Mononuclear cell (primary cell): ENCODE data around the gene STK32B. TPM values are rescaled to one million over a fixed set of nuclear protein-coding genes. Genes with fewer than 3 reads are reported as not detected.

Experiments used
- H3K27me3 ChIP-seq: 2 replicates; pipeline ENCODE4 v1.6.0; 2011; ENCODE audit warnings: low read length, control low read depth; ENCODE audit not compliant: insufficient read depth
- H3K4me1 ChIP-seq: 2 replicates; pipeline ENCODE4 v1.5.1; 2011; ENCODE audit warnings: mild to moderate bottlenecking, low read length, control low read depth; ENCODE audit not compliant: insufficient read depth
- H3K4me3 ChIP-seq: 2 replicates; pipeline ENCODE4 v1.5.1; 2011; ENCODE audit warnings: mild to moderate bottlenecking, low read length, moderate library complexity
- H3K9me3 ChIP-seq: 2 replicates; pipeline ENCODE4 v1.5.1; 2011; ENCODE audit warnings: low read depth, mild to moderate bottlenecking, control low read depth, low read length
- total RNA-seq: library from RNA; depleted of rRNA; stranded (reverse); fragments of >200 nt; gene quantifications from one replicate; pipeline ENCODE4 v1.2.3, GENCODE V29; 2012

Gene STK32B
- total RNA-seq, 1 donor = 0.63 TPM

DNA sequence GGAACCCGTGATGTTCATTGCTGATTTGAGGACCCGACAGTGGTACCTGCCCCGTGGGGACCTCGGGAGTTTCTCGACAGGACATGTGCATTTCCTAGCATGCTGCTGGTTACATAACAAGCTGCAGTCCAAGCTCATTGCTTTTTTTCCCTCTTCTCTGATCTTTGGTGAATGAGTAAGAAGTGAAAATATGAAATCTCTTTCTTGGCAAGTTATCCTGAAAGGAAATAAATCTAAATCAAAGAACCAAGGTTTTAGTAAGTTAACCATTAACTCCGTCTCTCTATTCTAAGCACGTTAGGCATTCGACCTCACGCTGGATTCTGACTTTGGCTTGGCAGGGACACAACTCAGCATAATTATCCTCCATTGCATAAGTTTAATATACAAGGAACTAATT lies 86.6 kb downstream of the STK32B start:
- Histone ChIP-seq H3K4me1 (no peaks in the 10 kb centered on the region), H3K27me3 (no peaks in the 10 kb centered on the region), H3K9me3 (no peaks in the 10 kb centered on the region), H3K4me3 (no peak overlapping the region)

DNA sequence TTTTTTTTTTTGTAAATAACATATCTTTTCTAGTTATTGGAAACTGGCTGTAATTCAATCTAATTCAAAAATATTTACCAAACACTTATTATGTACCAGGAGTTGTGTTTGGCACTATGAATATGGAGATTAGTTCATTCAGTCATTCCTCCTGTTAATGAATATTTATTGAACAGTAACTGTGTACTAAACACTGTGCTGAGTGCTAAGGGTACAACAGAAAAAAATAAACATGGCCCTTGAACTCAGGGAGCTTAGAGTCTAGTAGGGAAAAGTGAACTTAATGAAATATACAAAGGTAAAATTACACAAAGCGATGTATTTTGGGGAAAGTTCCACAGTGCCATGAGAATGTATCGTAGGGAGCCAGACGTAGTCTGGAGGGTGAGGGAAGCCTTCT lies 87.1 kb downstream of the STK32B start:
- no peaks in the 10 kb centered on the region for H3K4me1 ChIP-seq
- no peaks in the 10 kb centered on the region for H3K9me3 ChIP-seq
- H3K27me3 ChIP-seq = no peaks in the 10 kb centered on the region
- no peak overlapping the region for H3K4me3 ChIP-seq

DNA sequence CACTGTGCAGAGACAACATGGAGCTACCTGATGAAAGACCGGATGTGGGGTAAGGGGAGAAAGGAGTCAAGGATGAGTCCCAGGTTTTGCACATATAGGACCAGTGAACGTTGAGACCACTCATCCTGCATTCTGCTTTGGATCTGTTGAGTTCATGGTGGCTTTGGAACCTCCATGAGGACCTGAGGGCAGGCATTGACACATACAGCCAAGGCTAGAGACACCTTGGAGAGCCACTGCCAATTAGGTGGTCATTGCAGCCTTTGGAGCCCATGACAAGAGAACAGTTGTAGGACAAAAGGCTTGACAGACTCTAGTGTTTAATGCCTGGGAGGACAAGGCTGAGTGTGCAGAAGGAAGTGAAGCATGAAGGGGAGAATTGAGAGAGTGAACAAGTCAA lies 87.9 kb downstream of the STK32B start:
- Histone ChIP-seq H3K27me3 (no peaks in the 10 kb centered on the region), H3K9me3 (no peaks in the 10 kb centered on the region), H3K4me1 (no peaks in the 10 kb centered on the region), H3K4me3 (no peak overlapping the region)

DNA sequence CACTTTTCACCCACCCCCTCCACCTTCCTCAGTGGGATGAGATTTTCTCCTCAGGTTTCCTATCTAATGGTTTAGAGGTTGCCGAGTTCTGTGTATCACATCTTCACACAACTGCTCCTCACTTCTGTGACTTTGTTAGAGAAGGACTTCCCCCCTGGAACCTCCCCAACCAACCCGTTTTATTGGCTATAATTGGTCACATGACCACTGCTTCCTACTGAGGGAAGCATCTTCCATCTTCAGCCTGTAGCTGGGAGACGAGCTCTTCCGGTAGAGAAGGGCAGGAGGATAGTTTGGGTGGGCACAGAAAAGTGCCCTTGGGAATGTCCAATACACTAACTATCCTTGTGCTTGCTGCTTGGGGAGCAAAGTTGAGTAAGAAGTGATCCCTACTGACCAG lies 90.5 kb downstream of the STK32B start:
- Histone ChIP-seq H3K9me3 (no peaks in the 10 kb centered on the region), H3K4me1 (no peaks in the 10 kb centered on the region), H3K4me3 (no peak overlapping the region), H3K27me3 (no peaks in the 10 kb centered on the region)

DNA sequence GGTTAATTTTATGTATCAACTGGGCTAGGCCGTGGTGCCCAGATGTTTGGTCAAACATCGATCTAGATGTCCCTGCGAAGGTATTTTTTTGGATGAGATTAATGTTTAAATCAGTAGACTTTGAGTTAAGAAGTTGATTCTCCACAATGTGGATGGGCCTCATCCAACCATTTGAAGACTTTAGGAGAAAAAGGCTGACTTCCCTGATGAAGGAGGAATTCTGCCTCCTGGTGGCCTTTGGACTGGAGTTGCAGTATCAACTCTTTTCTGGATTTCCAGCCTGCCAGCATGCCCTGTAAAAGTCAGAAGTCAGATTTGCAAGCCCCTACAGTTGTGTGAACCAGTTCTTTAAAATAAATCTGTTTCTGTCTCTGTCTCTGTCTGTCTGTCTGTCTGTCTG lies 91.4 kb downstream of the STK32B start:
- no peaks in the 10 kb centered on the region for H3K27me3 ChIP-seq
- H3K4me3 ChIP-seq = no peak overlapping the region
- H3K9me3 ChIP-seq = no peaks in the 10 kb centered on the region
- no peaks in the 10 kb centered on the region for H3K4me1 ChIP-seq

DNA sequence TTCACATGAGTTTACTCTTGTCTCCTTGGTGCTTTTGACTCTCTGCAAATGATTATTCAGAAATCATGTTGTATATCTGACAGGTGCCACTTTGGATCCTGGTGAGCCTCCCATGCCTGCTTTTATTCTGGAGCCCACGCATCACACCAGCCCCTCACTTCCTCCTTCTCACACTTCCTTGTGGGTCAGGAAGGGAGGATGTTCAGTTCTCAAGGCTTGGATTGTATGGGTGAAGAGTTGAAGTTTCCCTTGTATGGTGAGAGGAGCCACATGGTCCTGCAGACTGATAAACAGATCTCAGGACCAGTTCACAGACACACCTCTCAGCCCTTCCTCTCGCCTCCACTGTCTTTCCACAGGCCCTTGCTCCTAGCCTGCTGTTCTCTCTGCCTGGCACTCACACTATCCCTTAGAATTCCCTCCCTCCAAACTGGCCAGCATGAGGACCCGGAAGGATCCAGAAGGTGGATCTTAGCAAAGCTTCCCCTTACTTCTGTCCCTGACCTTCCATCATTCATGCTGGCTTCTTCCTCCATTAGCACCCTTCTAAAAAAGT lies 92.1 kb downstream of the STK32B start:
- no peak overlapping the region for H3K4me3 ChIP-seq

DNA sequence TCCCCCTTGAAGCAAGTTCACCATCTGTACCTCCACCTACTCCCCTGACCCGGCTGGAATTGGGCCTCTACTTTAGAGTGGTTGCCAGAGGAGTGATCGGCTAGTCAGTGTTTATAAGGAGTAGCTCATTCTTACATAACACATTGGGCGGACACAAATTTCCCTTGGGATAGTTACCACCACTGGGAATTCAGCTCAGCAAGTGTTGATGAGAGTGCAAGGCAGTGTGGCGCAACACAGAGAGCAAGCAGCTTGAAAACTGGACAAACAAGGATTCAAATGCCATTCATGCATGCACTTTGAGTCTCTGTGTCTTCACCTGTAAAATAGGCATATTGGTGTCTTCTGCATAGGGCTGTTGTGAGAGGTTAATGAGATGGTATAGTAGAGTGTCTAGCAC lies 92.7 kb downstream of the STK32B start:
- H3K4me1 ChIP-seq = no peaks in the 10 kb centered on the region
- H3K27me3 ChIP-seq = no peaks in the 10 kb centered on the region
- no peak overlapping the region for H3K4me3 ChIP-seq
- H3K9me3 ChIP-seq = no peaks in the 10 kb centered on the region

More for the DNA sequence above, 92.1 kb downstream of the STK32B start:
- Histone ChIP-seq H3K4me1 (no peaks in the 10 kb centered on the region), H3K9me3 (no peaks in the 10 kb centered on the region), H3K27me3 (no peaks in the 10 kb centered on the region)

DNA sequence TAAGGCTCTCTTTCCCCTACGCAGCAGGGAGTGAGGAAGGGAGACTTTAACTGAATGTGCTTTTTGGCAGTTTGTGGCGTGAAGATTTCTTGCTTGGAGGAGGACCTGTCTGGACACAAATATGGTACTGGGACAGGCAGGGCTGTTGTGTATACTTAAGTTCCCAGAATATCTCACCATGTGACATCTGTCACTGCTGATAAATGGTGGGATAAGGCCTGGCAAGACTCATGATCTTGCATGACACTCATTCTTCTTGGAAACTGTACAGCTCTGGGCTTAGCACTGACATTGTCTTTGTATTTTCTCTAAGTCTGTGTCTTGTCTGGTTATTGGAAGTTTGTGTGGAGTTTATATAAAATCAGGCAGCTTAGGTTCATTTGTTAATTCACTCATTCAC lies 93.1 kb downstream of the STK32B start:
- H3K9me3 ChIP-seq = no peaks in the 10 kb centered on the region
- H3K27me3 ChIP-seq = no peaks in the 10 kb centered on the region
- no peaks in the 10 kb centered on the region for H3K4me1 ChIP-seq
- H3K4me3 ChIP-seq = no peak overlapping the region

DNA sequence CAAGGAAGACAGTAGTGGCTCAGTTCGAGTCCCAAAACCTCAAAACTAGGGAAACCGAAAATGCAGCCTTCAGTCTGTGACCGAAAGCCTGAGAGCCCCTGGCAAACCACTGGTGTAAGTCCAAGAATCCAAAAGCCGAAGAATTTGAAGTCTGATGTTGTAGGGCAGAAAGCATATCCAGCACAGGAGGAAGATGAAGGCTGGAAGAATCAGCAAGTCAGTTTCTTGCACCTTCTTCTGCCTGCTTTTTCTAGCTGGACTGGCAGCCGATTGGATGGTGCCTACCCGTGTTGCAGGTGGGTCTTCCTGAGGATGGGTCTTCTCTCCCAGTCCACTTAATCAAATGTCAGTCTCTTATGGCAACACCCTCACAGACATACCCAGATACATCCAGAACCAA lies 95.0 kb downstream of the STK32B start:
- Histone ChIP-seq H3K27me3 (no peaks in the 10 kb centered on the region), H3K9me3 (no peaks in the 10 kb centered on the region), H3K4me1 (no peaks in the 10 kb centered on the region), H3K4me3 (no peak overlapping the region)

DNA sequence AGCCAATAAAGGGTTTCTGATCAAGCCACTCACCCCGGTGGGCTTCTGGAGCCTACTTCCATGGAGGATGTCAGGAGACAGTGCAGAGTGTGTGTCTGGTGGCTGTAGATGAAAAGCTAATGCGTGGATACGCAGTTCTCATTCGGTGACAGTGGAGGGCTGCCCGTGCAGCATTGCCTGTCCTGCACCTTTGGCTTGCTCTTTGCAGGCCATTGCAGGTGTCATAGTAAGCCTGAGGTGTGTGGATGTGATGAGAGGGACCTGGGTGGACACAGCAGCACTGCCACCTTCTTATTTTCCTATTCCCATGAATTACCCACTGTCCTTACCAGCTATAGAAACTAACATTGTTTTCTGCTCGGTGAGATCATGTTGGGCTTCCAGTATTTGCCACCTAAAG lies 101.2 kb downstream of the STK32B start:
- Histone ChIP-seq H3K4me3 (no peak overlapping the region), H3K9me3 (no peaks in the 10 kb centered on the region), H3K4me1 (no peaks in the 10 kb centered on the region), H3K27me3 (no peaks in the 10 kb centered on the region)

DNA sequence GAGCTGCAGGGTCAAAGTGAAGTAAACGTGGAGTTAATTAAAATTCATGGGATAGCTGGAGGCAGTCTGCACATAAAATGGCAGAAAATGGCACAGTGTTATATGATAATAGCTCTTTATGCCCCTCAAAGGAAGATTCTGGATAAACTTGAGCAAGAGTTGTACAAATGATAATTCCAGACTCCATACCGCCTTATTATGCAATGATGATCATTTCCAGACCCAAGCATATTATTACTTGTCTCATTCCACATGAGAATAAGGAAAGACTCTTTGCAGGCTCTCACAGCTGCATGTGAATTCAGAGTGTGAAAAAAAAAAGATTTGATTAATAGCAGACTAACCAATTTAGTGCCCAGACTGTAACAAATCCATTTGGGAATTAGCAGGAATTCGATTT lies 105.4 kb downstream of the STK32B start:
- H3K27me3 ChIP-seq = no peaks in the 10 kb centered on the region
- H3K4me1 ChIP-seq = no peaks in the 10 kb centered on the region
- H3K4me3 ChIP-seq = no peak overlapping the region
- no peaks in the 10 kb centered on the region for H3K9me3 ChIP-seq

DNA sequence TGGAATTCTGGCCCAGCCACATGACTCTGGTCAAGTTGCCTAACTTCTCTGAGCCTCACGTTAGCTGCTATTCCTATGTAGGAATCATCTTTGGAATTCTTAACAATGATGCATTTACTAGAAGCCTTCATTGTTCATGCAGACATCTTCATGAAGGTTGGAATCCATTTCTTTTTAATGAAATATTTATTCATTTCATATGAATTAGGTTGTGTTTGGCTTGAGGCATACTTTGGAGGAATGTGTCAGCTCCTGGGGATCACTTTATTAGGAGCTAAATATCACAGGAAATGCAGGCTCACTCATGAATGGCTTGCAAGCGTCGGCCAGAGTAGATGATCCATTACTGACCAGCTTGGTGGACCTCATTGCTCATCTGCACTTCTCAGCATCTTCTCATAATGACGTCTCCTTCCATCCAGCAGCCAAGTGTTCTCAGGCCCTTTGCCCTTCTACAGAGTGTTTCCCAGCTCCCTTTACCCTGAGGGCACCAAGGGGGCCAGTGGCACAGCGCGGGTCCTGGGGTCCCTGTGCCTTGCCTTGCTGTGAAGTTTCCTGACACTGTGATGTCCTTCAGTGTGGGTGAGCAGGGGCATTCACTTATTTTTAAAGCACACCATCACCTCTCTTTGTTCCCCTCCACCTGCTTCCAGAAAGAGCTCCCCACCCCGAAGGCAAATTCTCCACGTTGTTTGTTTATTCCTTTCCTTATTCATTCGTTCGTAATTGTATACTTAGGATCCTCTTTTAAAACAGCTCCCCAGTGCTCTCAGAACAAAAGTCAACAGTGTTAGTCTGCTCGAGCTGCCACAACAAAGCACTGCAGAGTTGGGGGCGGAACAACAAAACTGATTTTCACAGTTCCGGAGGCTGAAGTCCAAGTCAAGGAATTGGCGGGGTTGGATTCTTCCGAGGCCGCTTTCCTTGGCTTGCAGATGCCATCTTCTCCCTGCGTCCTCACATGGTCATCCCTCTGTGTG lies 106.8 kb downstream of the STK32B start:
- H3K4me1 ChIP-seq = no peaks in the 10 kb centered on the region
- H3K9me3 ChIP-seq = no peaks in the 10 kb centered on the region
- no peak overlapping the region for H3K4me3 ChIP-seq
- no peaks in the 10 kb centered on the region for H3K27me3 ChIP-seq

DNA sequence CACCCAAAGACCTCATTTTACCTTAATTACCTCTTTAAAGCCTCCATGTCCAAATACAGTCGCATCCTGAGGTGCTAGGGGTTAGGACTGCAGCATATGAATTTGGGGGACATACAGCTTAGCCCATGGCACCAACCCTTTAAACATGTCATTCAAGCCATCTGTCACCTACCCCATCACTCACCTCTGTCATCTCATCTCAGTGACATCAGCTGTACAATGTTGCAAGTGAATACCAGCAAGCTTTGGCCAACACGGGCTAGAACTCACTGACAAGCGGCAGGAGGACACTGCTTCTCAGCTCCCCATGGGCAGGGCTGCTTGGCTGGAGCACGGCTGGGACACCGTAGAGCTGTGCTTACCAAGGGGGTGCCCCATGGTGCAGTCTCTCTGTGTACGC lies 107.5 kb downstream of the STK32B start:
- no peak overlapping the region for H3K4me3 ChIP-seq
- H3K9me3 ChIP-seq = no peaks in the 10 kb centered on the region
- H3K4me1 ChIP-seq = no peaks in the 10 kb centered on the region
- H3K27me3 ChIP-seq = no peaks in the 10 kb centered on the region

DNA sequence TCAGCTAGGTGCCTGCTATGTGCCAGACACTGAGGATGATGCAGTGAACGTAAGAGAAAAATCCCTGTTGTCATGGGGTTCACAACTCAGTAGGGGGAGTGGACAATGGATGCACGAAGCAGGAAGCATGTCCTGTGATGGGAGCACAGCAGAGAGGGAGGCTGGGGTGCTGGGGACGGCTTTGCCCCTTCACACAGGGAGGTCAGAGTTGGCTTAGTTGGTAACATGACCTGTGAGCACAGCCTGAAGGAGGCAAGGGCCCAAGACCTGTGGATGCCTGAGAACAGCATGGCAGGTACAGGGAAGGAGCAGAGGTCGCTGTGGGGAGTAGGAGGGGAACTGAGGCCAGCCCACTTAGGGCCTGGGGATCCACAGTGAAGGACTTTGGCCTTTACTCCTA lies 109.4 kb downstream of the STK32B start:
- H3K4me1 ChIP-seq = no peaks in the 10 kb centered on the region
- no peak overlapping the region for H3K4me3 ChIP-seq
- no peaks in the 10 kb centered on the region for H3K27me3 ChIP-seq
- H3K9me3 ChIP-seq = no peaks in the 10 kb centered on the region

DNA sequence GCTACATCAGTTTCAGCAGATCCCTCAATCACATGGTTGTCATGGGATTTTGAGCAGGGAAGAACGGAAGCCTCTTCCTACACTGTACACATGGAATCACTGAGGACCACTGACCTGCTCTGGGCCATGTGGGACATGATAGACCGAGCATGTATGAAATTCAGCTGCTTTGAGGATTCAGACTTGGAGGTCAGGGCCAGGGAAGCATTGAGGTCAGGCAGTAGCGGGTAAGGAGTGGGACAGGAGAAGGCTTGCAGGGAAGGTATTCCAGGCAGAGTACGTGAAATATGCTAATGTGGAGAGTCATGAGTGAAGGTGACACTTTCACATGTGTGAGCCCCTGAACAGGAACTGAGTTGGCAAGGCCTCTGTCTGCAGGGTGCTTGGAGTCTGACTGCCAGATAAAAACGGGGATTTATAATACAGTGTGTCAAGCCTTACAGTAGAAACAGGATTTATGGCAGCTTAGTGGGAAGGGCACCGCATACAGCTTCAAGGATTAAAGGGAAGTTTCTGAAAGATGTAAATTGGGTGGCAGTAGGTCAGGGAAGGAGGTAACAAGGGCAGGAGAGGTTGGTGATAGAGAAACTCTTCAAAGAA lies 111.7 kb downstream of the STK32B start:
- no peaks in the 10 kb centered on the region for H3K27me3 ChIP-seq
- no peaks in the 10 kb centered on the region for H3K9me3 ChIP-seq
- no peaks in the 10 kb centered on the region for H3K4me1 ChIP-seq
- no peak overlapping the region for H3K4me3 ChIP-seq
